Activated naive CD8-positive, alpha-beta T cell (primary cell): Measurements from ENCODE around the gene NKAPD1.
A peak's percentile ranks its signal among the peaks of the same experiment; 100 is the strongest.
"Not testable (repeated sequence)": the region's sequence is repeated elsewhere in the genome, so short reads cannot be mapped to it uniquely, and the experiment has no call there.

Experiments
- H3K27ac Mint-ChIP-seq: one replicate; pipeline ENCODE4 v1.8.0; 2021; ENCODE audit warnings: mixed read lengths
- H3K27me3 Mint-ChIP-seq: one replicate; pipeline ENCODE4 v1.8.0; 2021; ENCODE audit warnings: mixed read lengths
- H3K36me3 Mint-ChIP-seq: one replicate; pipeline ENCODE4 v1.8.0; 2021; ENCODE audit warnings: mixed read lengths
- H3K4me1 Mint-ChIP-seq: one replicate; pipeline ENCODE4 v1.8.0; 2021; ENCODE audit warnings: low read depth, mixed read lengths
- H3K4me3 Mint-ChIP-seq: one replicate; pipeline ENCODE4 v1.8.0; 2021; ENCODE audit warnings: mild to moderate bottlenecking, mixed read lengths
- H3K9me3 Mint-ChIP-seq: one replicate; pipeline ENCODE4 v1.8.0; 2021; ENCODE audit warnings: low read depth, mixed read lengths

NKAPD1 gene

DNA sequence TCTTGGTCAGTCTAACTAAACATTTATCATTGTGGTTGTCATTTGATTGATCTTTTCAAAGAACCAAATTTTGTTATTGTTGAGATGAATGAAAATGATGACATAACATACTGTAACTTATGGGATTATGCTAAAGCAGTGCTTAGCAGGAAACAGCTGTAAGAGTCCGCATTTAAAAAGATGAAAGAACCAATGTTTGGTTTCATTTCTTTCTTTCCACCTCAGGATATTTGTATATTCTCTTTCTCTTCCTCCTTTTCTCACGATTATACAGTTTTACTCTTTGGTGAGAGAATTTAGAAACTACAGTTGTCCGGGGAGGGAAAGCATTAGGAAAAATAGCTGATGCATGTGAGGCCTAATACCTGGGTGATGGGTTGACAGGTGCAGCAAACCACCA is 23.4 kb upstream of the NKAPD1 start:
- Mint-ChIP-seq H3K4me3 (no peak overlapping the region), H3K27me3 (no peaks in the 10 kb centered on the region), H3K4me1 (peaks cover 22% of the 10 kb centered on the region), H3K36me3 (peaks cover 39% of the 10 kb centered on the region), H3K27ac (no peak overlapping the region), H3K9me3 (no peaks in the 10 kb centered on the region)

GRCh38 chr11:112051768-112052167 is 22.3 kb upstream of the NKAPD1 start:
- no peaks in the 10 kb centered on the region for H3K9me3 Mint-ChIP-seq
- no peak overlapping the region for H3K4me3 Mint-ChIP-seq
- no peak overlapping the region for H3K27ac Mint-ChIP-seq
- H3K4me1 Mint-ChIP-seq = peaks cover 23% of the 10 kb centered on the region
- peaks cover 35% of the 10 kb centered on the region for H3K36me3 Mint-ChIP-seq
- H3K27me3 Mint-ChIP-seq = no peaks in the 10 kb centered on the region

GRCh38 chr11:112057170-112057569 is 16.9 kb upstream of the NKAPD1 start:
- H3K27ac Mint-ChIP-seq = peak overlapping the region; percentile 30
- no peaks in the 10 kb centered on the region for H3K9me3 Mint-ChIP-seq
- H3K4me3 Mint-ChIP-seq = no peak overlapping the region
- H3K36me3 Mint-ChIP-seq = peaks cover 23% of the 10 kb centered on the region
- no peaks in the 10 kb centered on the region for H3K27me3 Mint-ChIP-seq
- peaks cover 7% of the 10 kb centered on the region for H3K4me1 Mint-ChIP-seq

DNA sequence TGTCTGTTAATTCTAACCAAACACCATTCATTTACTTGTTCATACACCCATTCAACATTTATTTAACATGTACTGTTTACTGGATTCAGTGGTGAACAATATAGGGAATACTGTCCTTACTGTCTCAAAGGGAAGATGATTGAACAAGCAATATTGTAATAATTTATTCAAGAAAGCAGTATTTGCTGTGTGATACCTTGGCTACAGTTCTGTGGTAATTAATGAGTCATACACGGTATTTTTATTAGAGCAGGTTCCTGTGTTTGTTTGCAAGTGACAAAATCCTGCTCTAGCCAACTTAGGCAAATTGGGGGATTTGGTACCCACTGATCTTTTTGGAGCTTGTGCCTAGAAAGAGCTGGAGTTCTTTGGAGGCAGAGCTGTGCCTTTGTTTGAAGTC is 16.0 kb upstream of the NKAPD1 start:
- Mint-ChIP-seq H3K4me1 (peaks cover 7% of the 10 kb centered on the region), H3K27ac (no peak overlapping the region), H3K9me3 (no peaks in the 10 kb centered on the region), H3K27me3 (no peaks in the 10 kb centered on the region), H3K4me3 (no peak overlapping the region), H3K36me3 (peaks cover 19% of the 10 kb centered on the region)

- peaks cover 2% of the 10 kb centered on the region for H3K36me3 Mint-ChIP-seq
- H3K4me1 Mint-ChIP-seq = no peaks in the 10 kb centered on the region
- no peaks in the 10 kb centered on the region for H3K27me3 Mint-ChIP-seq
- H3K9me3 Mint-ChIP-seq = no peaks in the 10 kb centered on the region
- no peak overlapping the region for H3K4me3 Mint-ChIP-seq
- H3K27ac Mint-ChIP-seq = no peak overlapping the region
Observed at GRCh38 chr11:112062923-112063322, 11.2 kb upstream of the NKAPD1 start.

DNA sequence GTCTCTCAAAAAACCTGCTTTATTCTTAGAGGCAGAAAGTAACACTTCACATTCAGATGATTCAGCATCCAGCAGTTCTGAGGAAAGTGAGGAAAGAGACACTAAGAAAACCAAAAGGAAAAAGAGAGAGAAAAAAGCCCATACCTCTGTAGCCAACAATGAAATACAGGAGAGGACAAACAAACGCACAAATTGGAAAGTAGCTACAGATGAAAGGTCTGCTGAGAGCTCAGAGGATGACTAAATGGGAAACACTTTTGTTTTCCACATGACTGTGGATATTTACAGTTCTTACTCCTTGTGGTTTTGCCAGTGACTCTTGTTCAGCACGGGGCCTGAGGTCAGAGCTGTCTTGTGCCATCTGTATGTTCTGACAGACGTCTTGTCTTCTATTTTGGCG is 8.6 kb downstream of the NKAPD1 start:
- Mint-ChIP-seq H3K4me1 (peaks cover 30% of the 10 kb centered on the region), H3K27ac (peak overlapping the region; percentile 66), H3K4me3 (peak overlapping the region; percentile 35), H3K36me3 (peaks cover 16% of the 10 kb centered on the region), H3K27me3 (no peaks in the 10 kb centered on the region), H3K9me3 (no peaks in the 10 kb centered on the region)

DNA sequence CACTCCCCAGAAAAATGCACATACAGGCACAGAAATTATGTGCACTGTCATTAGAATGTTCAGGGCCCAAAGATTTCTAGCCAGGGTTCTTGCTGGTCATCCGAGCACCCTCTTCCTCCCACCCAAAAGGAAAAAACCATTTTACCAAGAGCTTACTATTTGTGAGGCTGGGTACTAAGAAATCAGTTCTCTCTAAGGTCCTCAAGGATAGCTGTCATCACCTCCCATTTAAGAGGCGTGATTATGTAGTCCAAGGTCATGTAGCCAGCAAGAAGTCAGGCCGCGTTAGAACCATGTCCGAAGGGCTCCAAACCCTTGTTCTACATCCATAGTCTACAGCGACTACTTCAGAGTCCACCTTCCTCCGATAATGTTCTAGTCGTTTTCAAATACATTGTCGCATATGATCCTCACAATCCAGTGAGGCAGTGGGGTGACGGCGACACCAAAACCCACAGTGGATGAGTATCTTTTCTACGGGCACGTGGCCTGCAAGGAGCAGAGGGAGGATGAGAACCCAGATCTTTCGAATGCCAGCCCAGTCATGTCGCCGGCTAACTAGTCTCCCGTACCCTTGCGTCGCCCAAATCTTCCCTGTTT is 11.8 kb downstream of the NKAPD1 start:
- no peaks in the 10 kb centered on the region for H3K27me3 Mint-ChIP-seq
- peak overlapping the region; percentile 99 for H3K27ac Mint-ChIP-seq
- peaks cover 27% of the 10 kb centered on the region for H3K36me3 Mint-ChIP-seq
- peaks cover 50% of the 10 kb centered on the region for H3K4me1 Mint-ChIP-seq
- no peaks in the 10 kb centered on the region for H3K9me3 Mint-ChIP-seq
- H3K4me3 Mint-ChIP-seq = peak overlapping the region; percentile 100

GRCh38 chr11:112086422-112087191 is 12.5 kb downstream of the NKAPD1 start, which contains the start of the genes SDHD and TIMM8B:
SDHD (plus strand) TSS chr11:112086873; CDS start chr11:112086908, 35 bp downstream.
TIMM8B (minus strand) TSS chr11:112086756; CDS start chr11:112086723, 33 bp downstream.
- no peaks in the 10 kb centered on the region for H3K27me3 Mint-ChIP-seq
- peak within 1 kb of the TSS; percentile 99 for H3K27ac Mint-ChIP-seq
- peak within 1 kb of the TSS; percentile 100 for H3K4me3 Mint-ChIP-seq
- peaks cover 27% of the 10 kb centered on the region for H3K36me3 Mint-ChIP-seq
- no peaks in the 10 kb centered on the region for H3K9me3 Mint-ChIP-seq
- H3K4me1 Mint-ChIP-seq = peaks cover 50% of the 10 kb centered on the region

- Mint-ChIP-seq H3K4me1 (peaks cover 49% of the 10 kb centered on the region), H3K27me3 (no peaks in the 10 kb centered on the region), H3K36me3 (peaks cover 27% of the 10 kb centered on the region)
Observed at GRCh38 chr11:112087212-112087611, 13.1 kb downstream of the NKAPD1 start.

DNA sequence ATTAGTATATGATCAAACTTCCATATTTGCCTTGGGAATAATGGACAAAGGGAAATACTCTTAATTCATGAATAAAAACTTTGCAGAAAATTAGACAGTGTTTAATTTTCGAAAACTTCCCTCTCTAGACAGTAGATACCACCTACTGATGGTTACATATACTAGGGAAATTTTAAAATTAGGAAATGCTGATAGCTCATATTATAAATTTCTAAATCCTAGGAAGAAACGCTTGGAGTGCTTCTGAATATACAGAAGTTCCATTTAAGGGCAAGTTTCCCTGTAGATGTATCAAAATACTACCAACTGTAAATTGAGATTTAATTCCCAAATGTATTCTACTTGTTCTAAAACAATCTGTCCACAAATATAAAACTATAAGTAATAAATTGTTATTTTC is 21.2 kb downstream of the NKAPD1 start:
- not testable (repeated sequence) for H3K4me3 Mint-ChIP-seq, H3K27me3 Mint-ChIP-seq, H3K27ac Mint-ChIP-seq, H3K9me3 Mint-ChIP-seq, H3K4me1 Mint-ChIP-seq
- peaks cover 19% of the 10 kb centered on the region for H3K36me3 Mint-ChIP-seq

More at GRCh38 chr11:112087212-112087611, 13.1 kb downstream of the NKAPD1 start:
- Mint-ChIP-seq H3K9me3 (no peaks in the 10 kb centered on the region), H3K27ac (peak overlapping the region; percentile 99), H3K4me3 (peak overlapping the region; percentile 100)

- Mint-ChIP-seq H3K27ac (no peak overlapping the region), H3K9me3 (no peaks in the 10 kb centered on the region), H3K36me3 (peaks cover 21% of the 10 kb centered on the region), H3K27me3 (no peaks in the 10 kb centered on the region), H3K4me3 (no peak overlapping the region), H3K4me1 (peaks cover 1% of the 10 kb centered on the region)
Observed at GRCh38 chr11:112096194-112096593, 22.1 kb downstream of the NKAPD1 start.

GRCh38 chr11:112097734-112098528 is 23.8 kb downstream of the NKAPD1 start:
- Mint-ChIP-seq H3K9me3 (no peaks in the 10 kb centered on the region), H3K27me3 (no peaks in the 10 kb centered on the region), H3K4me1 (peaks cover 1% of the 10 kb centered on the region), H3K36me3 (peaks cover 19% of the 10 kb centered on the region), H3K27ac (no peak overlapping the region), H3K4me3 (no peak overlapping the region)

GRCh38 chr11:112100462-112100861 is 26.4 kb downstream of the NKAPD1 start:
- Mint-ChIP-seq H3K4me1 (no peaks in the 10 kb centered on the region), H3K9me3 (no peaks in the 10 kb centered on the region), H3K27ac (no peak overlapping the region), H3K27me3 (no peaks in the 10 kb centered on the region), H3K36me3 (peaks cover 16% of the 10 kb centered on the region), H3K4me3 (no peak overlapping the region)

- Mint-ChIP-seq H3K27ac (no peak overlapping the region), H3K9me3 (no peaks in the 10 kb centered on the region), H3K4me3 (no peak overlapping the region), H3K4me1 (no peaks in the 10 kb centered on the region), H3K27me3 (no peaks in the 10 kb centered on the region), H3K36me3 (peaks cover 5% of the 10 kb centered on the region)
Observed at GRCh38 chr11:112103446-112103845, 29.3 kb downstream of the NKAPD1 start.

- H3K4me3 Mint-ChIP-seq = no peak overlapping the region
Observed at GRCh38 chr11:112106070-112106469, 32.0 kb downstream of the NKAPD1 start.

More at GRCh38 chr11:112106070-112106469, 32.0 kb downstream of the NKAPD1 start:
- Mint-ChIP-seq H3K27ac (no peak overlapping the region), H3K27me3 (no peaks in the 10 kb centered on the region), H3K9me3 (no peaks in the 10 kb centered on the region), H3K36me3 (peaks cover 2% of the 10 kb centered on the region), H3K4me1 (no peaks in the 10 kb centered on the region)
